Progenitor cell of endocrine pancreas (in vitro differentiated cells): ENCODE measurements around the gene CNTN1. TPM values are rescaled to one million over a fixed set of nuclear protein-coding genes. Genes with fewer than 3 reads are reported as not detected.

Experiments
- DNase-seq: peaks from one replicate; pipeline ENCODE4 v3.0.0; 2021; ENCODE audit warnings: low spot score; ENCODE audit not compliant: unreplicated experiment
- H3K27ac Mint-ChIP-seq: 2 replicates; pipeline ENCODE4 v1.8.0; 2021; ENCODE audit warnings: mild to moderate bottlenecking, moderate library complexity, mixed read lengths
- H3K27me3 Mint-ChIP-seq: 2 replicates; pipeline ENCODE4 v1.8.0; 2021; ENCODE audit warnings: mixed read lengths
- H3K36me3 Mint-ChIP-seq: 2 replicates; pipeline ENCODE4 v1.8.0; 2022; ENCODE audit warnings: mixed read lengths; ENCODE audit not compliant: insufficient read depth
- H3K4me1 Mint-ChIP-seq: 2 replicates; pipeline ENCODE4 v1.8.0; 2021; ENCODE audit warnings: low read depth, mixed read lengths
- H3K4me3 Mint-ChIP-seq: 2 replicates; pipeline ENCODE4 v1.8.0; 2021; ENCODE audit warnings: low read depth, mild to moderate bottlenecking, moderate library complexity, mixed read lengths
- H3K9me3 Mint-ChIP-seq: 2 replicates; pipeline ENCODE4 v1.8.0; 2021; ENCODE audit warnings: low read depth, mixed read lengths
- total RNA-seq: library from RNA; stranded (reverse); gene quantifications from 2 replicates; pipeline ENCODE4 v1.2.1, GENCODE V29; 2021
- TF ChIP-seq, protein P1 (sequence below): fragments of 200-600 bp; sonication (generic); IDR thresholded peaks from one replicate; pipeline ENCODE4 v1.5.0; 2021; ENCODE audit warnings: antibody characterized with exemption, mild to moderate bottlenecking; ENCODE audit not compliant: unreplicated experiment

Gene CNTN1
- total RNA-seq, 1 donor from 2014 or later = 3.1 TPM

DNA sequence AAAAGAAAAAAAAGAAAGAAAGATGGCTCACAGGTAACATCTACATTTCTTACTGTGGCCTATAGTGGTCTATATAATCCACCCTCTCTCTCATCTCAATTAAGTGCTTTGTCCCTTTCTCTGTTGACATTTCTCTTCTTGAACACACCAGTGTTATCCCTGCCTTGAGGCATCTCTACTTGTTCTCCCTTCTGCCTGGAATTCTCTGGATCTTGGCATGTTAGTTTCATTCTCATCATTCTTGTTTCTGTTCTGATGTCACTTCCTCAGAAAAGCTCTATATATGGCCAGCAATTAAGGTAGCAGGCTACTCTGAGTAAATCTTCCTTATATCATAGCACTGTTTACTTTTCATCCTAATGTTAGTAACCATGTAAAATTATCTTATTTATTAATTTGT is 340.1 kb downstream of the CNTN1 start:
- DNase-seq = no peak
- no peaks in the 10 kb centered on the region for H3K9me3 Mint-ChIP-seq
- no peaks in the 10 kb centered on the region for H3K27me3 Mint-ChIP-seq
- no peaks in the 10 kb centered on the region for H3K36me3 Mint-ChIP-seq
- TF ChIP-seq, protein P1, sequence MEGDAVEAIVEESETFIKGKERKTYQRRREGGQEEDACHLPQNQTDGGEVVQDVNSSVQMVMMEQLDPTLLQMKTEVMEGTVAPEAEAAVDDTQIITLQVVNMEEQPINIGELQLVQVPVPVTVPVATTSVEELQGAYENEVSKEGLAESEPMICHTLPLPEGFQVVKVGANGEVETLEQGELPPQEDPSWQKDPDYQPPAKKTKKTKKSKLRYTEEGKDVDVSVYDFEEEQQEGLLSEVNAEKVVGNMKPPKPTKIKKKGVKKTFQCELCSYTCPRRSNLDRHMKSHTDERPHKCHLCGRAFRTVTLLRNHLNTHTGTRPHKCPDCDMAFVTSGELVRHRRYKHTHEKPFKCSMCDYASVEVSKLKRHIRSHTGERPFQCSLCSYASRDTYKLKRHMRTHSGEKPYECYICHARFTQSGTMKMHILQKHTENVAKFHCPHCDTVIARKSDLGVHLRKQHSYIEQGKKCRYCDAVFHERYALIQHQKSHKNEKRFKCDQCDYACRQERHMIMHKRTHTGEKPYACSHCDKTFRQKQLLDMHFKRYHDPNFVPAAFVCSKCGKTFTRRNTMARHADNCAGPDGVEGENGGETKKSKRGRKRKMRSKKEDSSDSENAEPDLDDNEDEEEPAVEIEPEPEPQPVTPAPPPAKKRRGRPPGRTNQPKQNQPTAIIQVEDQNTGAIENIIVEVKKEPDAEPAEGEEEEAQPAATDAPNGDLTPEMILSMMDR = no peak
- H3K4me3 Mint-ChIP-seq = no peak overlapping the region
- H3K4me1 Mint-ChIP-seq = no peaks in the 10 kb centered on the region
- no peak overlapping the region for H3K27ac Mint-ChIP-seq

DNA sequence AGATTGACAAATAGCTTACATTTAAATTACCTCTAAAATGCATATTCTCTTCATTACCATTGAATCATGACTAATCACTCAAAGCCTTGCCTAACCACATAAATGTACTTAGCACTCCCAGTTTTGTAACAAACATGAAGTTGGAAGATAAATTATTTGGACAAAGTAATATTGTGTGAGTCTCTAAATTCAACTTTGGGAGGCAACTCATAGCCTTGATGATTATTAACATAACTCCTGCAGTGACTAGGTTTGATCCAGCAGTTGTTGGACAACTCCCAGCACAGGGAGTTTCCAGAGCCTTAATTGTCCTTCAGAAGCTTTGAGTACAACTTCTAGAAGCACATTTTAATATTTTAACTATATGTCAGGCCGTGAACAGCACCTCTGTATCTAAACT is 342.4 kb downstream of the CNTN1 start:
- Mint-ChIP-seq H3K27ac (no peak overlapping the region), H3K27me3 (no peaks in the 10 kb centered on the region), H3K36me3 (no peaks in the 10 kb centered on the region), H3K9me3 (no peaks in the 10 kb centered on the region), H3K4me3 (no peak overlapping the region), H3K4me1 (no peaks in the 10 kb centered on the region)
- no peak for DNase-seq
- TF ChIP-seq, protein P1 = no peak

DNA sequence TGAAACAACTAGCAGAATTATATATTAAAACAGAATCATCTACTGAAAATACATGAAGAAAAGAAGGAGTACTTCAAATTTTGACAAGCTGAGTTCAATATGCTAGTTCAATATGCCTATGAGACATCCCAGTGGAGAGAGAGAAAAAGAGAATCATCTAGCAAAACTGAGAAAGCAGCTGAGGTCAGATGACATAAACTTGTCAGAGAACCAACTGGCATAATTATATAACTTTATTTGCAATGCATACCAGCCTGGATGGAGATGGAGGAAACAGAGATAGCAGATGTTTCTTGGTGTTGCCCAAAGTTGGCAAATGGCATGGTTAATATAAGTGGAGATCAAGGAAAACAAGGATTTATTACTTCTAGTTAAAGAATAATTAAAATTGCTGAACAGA is 347.2 kb downstream of the CNTN1 start:
- H3K4me3 Mint-ChIP-seq = no peak overlapping the region
- TF ChIP-seq, protein P1 = no peak
- peaks cover 3% of the 10 kb centered on the region for H3K9me3 Mint-ChIP-seq
- no peaks in the 10 kb centered on the region for H3K4me1 Mint-ChIP-seq
- H3K36me3 Mint-ChIP-seq = no peaks in the 10 kb centered on the region
- H3K27ac Mint-ChIP-seq = no peak overlapping the region
- no peak for DNase-seq
- H3K27me3 Mint-ChIP-seq = no peaks in the 10 kb centered on the region

DNA sequence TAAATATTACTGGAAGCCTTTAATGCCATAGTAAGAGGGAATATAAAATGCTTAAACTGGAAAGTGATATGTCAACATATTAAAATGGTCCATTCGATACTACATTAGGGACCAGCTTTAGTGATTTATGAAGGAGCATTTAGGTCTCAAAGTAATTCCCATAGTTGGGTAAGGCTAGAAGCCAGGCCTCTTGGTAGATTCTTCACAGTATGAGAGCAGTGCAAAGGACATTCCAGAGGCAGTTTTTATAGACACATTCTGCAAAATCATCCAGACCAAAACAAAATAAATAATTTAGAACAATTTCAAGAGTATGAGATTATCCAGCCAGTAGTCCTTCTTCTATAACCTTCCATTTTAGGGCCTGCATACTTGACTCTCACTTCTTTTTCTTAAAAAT is 353.3 kb downstream of the CNTN1 start:
- no peaks in the 10 kb centered on the region for H3K4me1 Mint-ChIP-seq
- no peaks in the 10 kb centered on the region for H3K27me3 Mint-ChIP-seq
- no peak overlapping the region for H3K27ac Mint-ChIP-seq
- DNase-seq = no peak
- H3K4me3 Mint-ChIP-seq = no peak overlapping the region
- peaks cover 3% of the 10 kb centered on the region for H3K9me3 Mint-ChIP-seq
- H3K36me3 Mint-ChIP-seq = no peaks in the 10 kb centered on the region
- TF ChIP-seq, protein P1 = no peak

DNA sequence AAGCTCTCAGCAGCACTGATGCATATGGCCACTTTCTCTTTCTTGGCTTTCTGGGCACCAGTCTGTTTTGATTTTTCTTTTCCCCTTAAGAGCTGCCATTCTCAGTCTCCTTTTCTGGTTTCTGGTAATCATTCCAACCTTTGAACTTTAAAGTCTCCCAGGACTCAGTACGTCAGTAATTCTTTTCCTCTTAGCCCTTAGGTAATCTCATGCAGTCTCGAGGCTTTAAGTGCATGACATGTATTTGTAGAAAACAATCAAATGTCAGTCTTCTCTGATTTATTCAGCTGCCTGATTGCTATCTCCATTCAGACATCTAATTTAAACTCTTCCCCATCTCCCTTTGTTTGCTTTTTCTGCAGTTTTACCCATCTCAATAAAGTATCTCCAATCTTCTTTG is 356.8 kb downstream of the CNTN1 start:
- Mint-ChIP-seq H3K4me1 (no peaks in the 10 kb centered on the region), H3K27me3 (no peaks in the 10 kb centered on the region), H3K9me3 (no peaks in the 10 kb centered on the region), H3K27ac (no peak overlapping the region), H3K4me3 (no peak overlapping the region), H3K36me3 (no peaks in the 10 kb centered on the region)
- DNase-seq = no peak
- TF ChIP-seq, protein P1 = no peak
